SU-DHL-6 (cell line): ENCODE data around the gene GATM.

Source experiments
- H2AFZ ChIP-seq: fragments of 200-600 bp; sonication (generic); 2 replicates; pipeline ENCODE4 v1.6.1; 2014; ENCODE audit warnings: low read depth, mild to moderate bottlenecking, moderate library complexity, mixed read lengths, antibody characterized with exemption, low read length; ENCODE audit not compliant: severe bottlenecking
- H3F3A ChIP-seq: fragments of 200-600 bp; shearing (Covaris generic); 2 replicates; pipeline ENCODE4 v1.6.0; 2016; ENCODE audit warnings: antibody characterized with exemption, mild to moderate bottlenecking; ENCODE audit not compliant: insufficient read depth
- H3K27ac ChIP-seq: fragments of 200-600 bp; sonication (generic); 2 replicates; pipeline ENCODE4 v1.5.1; 2016; ENCODE audit warnings: low read depth, mild to moderate bottlenecking, low read length, moderate library complexity, mixed read lengths
- H3K27me3 ChIP-seq: fragments of 200-600 bp; sonication (generic), shearing (Covaris generic); 2 replicates; pipeline ENCODE4 v1.6.0; 2014; ENCODE audit warnings: mild to moderate bottlenecking, low read length
- H3K36me3 ChIP-seq: fragments of 200-600 bp; sonication (generic); 2 replicates; pipeline ENCODE4 v1.6.1; 2014; ENCODE audit warnings: mild to moderate bottlenecking, low read length, mixed read lengths
- H3K4me2 ChIP-seq: fragments of 300-600, 200-600 bp; shearing (Covaris generic), sonication (generic); 2 replicates; pipeline ENCODE4 v1.6.0; 2014; ENCODE audit warnings: low read length, low read depth, mild to moderate bottlenecking; ENCODE audit not compliant: poor library complexity, severe bottlenecking
- H3K4me3 ChIP-seq: fragments of 200-600 bp; sonication (generic); 2 replicates; pipeline ENCODE4 v1.5.1; 2014; ENCODE audit warnings: antibody characterized with exemption, low read length, mild to moderate bottlenecking, mixed read lengths; ENCODE audit not compliant: insufficient read depth, poor library complexity, severe bottlenecking
- H3K79me2 ChIP-seq: fragments of 200-600 bp; sonication (generic); 2 replicates; pipeline ENCODE4 v1.6.1; 2014; ENCODE audit warnings: mild to moderate bottlenecking, low read length, moderate library complexity; ENCODE audit not compliant: insufficient read depth
- H3K9ac ChIP-seq: fragments of 200-600 bp; sonication (generic); 2 replicates; pipeline ENCODE4 v1.7.0; 2014; ENCODE audit warnings: mild to moderate bottlenecking, low read length
- H3K9me2 ChIP-seq: fragments of 200-600 bp; sonication (generic); replicated peaks from 2 replicates; pipeline ENCODE4 v1.6.1; 2014; ENCODE audit warnings: low read length; ENCODE audit not compliant: insufficient read depth
- H3K9me3 ChIP-seq: fragments of 200-600 bp; sonication (generic); 2 replicates; pipeline ENCODE4 v1.6.1; 2014; ENCODE audit warnings: low read length, mixed read lengths; ENCODE audit not compliant: insufficient read depth
- H4K20me1 ChIP-seq: fragments of 200-600 bp; sonication (generic); 2 replicates; pipeline ENCODE4 v1.6.1; 2014; ENCODE audit warnings: low read depth, mild to moderate bottlenecking, antibody characterized with exemption, low read length, moderate library complexity, mixed read lengths
- CTCF ChIP-seq: fragments of 200-600 bp; sonication (generic); IDR thresholded peaks from one replicate; pipeline ENCODE4 v1.5.1; 2017; ENCODE audit warnings: antibody characterized with exemption, mild to moderate bottlenecking, low read length, moderate library complexity; ENCODE audit not compliant: insufficient read depth, poor library complexity, severe bottlenecking
- EZH2phosphoT487 ChIP-seq: fragments of 200-600 bp; sonication (generic), shearing (Covaris generic); conservative IDR thresholded peaks from 2 replicates; pipeline ENCODE4 v1.6.1; 2018; ENCODE audit warnings: mild to moderate bottlenecking, antibody characterized with exemption, low read length, moderate library complexity, mixed read lengths

Gene GATM

GRCh38 chr15:45385590-45385989 lies 7.2 kb upstream of the GATM start:
- Histone ChIP-seq H2AFZ (no peak overlapping the region), H4K20me1 (no peaks in the 10 kb centered on the region), H3K9me3 (no peaks in the 10 kb centered on the region), H3F3A (no peaks in the 10 kb centered on the region), H3K27me3 (no peaks in the 10 kb centered on the region), H3K36me3 (no peaks in the 10 kb centered on the region), H3K9ac (no peak overlapping the region), H3K4me2 (no peak overlapping the region), H3K4me3 (no peak overlapping the region), H3K27ac (no peak overlapping the region), H3K9me2 (no peaks in the 10 kb centered on the region), H3K79me2 (no peaks in the 10 kb centered on the region)
- TF ChIP-seq EZH2phosphoT487 (no peak), CTCF (no peak)

- Histone ChIP-seq H3K36me3 (no peaks in the 10 kb centered on the region), H3K79me2 (no peaks in the 10 kb centered on the region), H4K20me1 (no peaks in the 10 kb centered on the region), H3K9ac (no peak overlapping the region), H3K9me2 (no peaks in the 10 kb centered on the region), H3K27me3 (no peaks in the 10 kb centered on the region), H3F3A (no peaks in the 10 kb centered on the region), H3K27ac (no peak overlapping the region), H3K9me3 (no peaks in the 10 kb centered on the region), H3K4me3 (no peak overlapping the region), H3K4me2 (no peak overlapping the region), H2AFZ (no peak overlapping the region)
- no peak for TF ChIP-seq EZH2phosphoT487
- TF ChIP-seq CTCF, result no peak
These were observed 6.4 kb upstream of the GATM start for GRCh38 chr15:45384700-45385099.

- no peaks in the 10 kb centered on the region for H4K20me1 ChIP-seq
- 0 out of 2 replicates have a peak, but pooled peaks cover 6% of the 10 kb centered on the region for H3F3A ChIP-seq
- no peak for TF ChIP-seq EZH2phosphoT487
- no peak for TF ChIP-seq CTCF
- peak overlapping the region; percentile 64 for H3K4me2 ChIP-seq
- no peaks in the 10 kb centered on the region for H3K27me3 ChIP-seq
- H3K79me2 ChIP-seq, result no peaks in the 10 kb centered on the region
- peak overlapping the region; percentile 27; the same call in 1 of the 2 replicates for H3K27ac ChIP-seq
- peak overlapping the region; percentile 52 for H3K4me3 ChIP-seq
- no peaks in the 10 kb centered on the region for H3K9me2 ChIP-seq
- no peaks in the 10 kb centered on the region for H3K9me3 ChIP-seq
- no peaks in the 10 kb centered on the region for H3K36me3 ChIP-seq
- H3K9ac ChIP-seq, result peak overlapping the region; percentile 53
- peak overlapping the region; percentile 89 for H2AFZ ChIP-seq
These were observed 544 bp upstream of the GATM start for GRCh38 chr15:45378913-45379262.
